ENCODE data around the gene SHE.

- TF ChIP-seq CTCF (IDR thresholded peaks at IDR 0.05) = no peak
- TF ChIP-seq POLR2A (IDR thresholded peaks at IDR 0.05) = no peak
Measured at GRCh38 chr1:154443274-154444013, 58.8 kb downstream of the SHE start.

Data from right lobe of liver (tissue), 4 donors.